ENCODE measurements around the gene KIF22. TPM values are rescaled to one million over a fixed set of nuclear protein-coding genes. Genes with fewer than 3 reads are reported as not detected.

Gene KIF22
- total RNA-seq, 1 experiment from 2014 or later: 155 TPM

- TF ChIP-seq CTCF (IDR thresholded peaks at IDR 0.05 in 2 of 3, conservative IDR thresholded peaks at IDR 0.05 in 1 of 3; ENCODE audit: borderline replicate concordance in 1 of 3, insufficient read depth in 1 of 3, low read depth in 2 of 3, low read length in 2 of 3) (no peak), MAX (IDR thresholded peaks at IDR 0.05) (no peak)
Observed at GRCh38 chr16:29809031-29809747, 18.6 kb downstream of the KIF22 start (continued).

GRCh38 chr16:29809850-29810698, 19.5 kb downstream of the KIF22 start:
- Histone ChIP-seq H3K4me1 (ENCODE audit: control insufficient read depth in 1 of 2, insufficient read depth in 2 of 2, low read length in 2 of 2) (peaks cover 30 to 69% of the 10 kb centered on the region in 2 experiments), H3K9me3 (ENCODE audit: control insufficient read depth in 1 of 2, insufficient read depth in 1 of 2, low read depth in 1 of 2, low read length in 2 of 2) (no peaks in the 10 kb centered on the region), H3K79me2 (ENCODE audit: insufficient read depth, low read length) (peaks cover 35% of the 10 kb centered on the region), H4K20me1 (ENCODE audit: insufficient read depth) (no peaks in the 10 kb centered on the region), H3K27me3 (ENCODE audit: insufficient read depth, low read length) (no peaks in the 10 kb centered on the region), H3K4me3 (replicated peaks in 1 of 2; ENCODE audit: low read depth in 1 of 2, low read length in 2 of 2) (peak overlapping the region in 1 of 2 experiments; percentile 66; a peak in 1 of 4 replicates), H3K9me2 (ENCODE audit: insufficient read depth) (no peaks in the 10 kb centered on the region), H3K4me2 (ENCODE audit: low read length) (peak overlapping the region; percentile 99), H3K36me3 (ENCODE audit: control insufficient read depth in 1 of 2, insufficient read depth in 2 of 2, low read length in 2 of 2) (peaks cover 6 to 17% of the 10 kb centered on the region in 2 experiments; a peak in 3 of 4 replicates), H2AFZ (ENCODE audit: low read depth, low read length, poor library complexity, severe bottlenecking) (no peak overlapping the region), H3K27ac (ENCODE audit: low read depth, low read length) (peak overlapping the region; percentile 90), H3K9ac (ENCODE audit: low read length) (peak overlapping the region; percentile 95)
- ChIA-PET POLR2A (interaction anchor here (1.3 to 1.4 kb wide), 2 partner anchors 16 to 211 kb away, joined by 3 read pairs; no protein-coding TSS in a partner anchor), CTCF (no interaction called here), RAD21 (ENCODE audit: low non-redundant PET in 1 of 2, low total read pairs in 2 of 2, uncharacterized antibody in 2 of 2, unreplicated experiment in 2 of 2) (no interaction called here)
- no peak for ATAC-seq
- no peak for DNase-seq (ENCODE audit: low read depth, low spot score)
- no TSS peak for BruUV-seq (replicated peaks)
- intact Hi-C loops (cut with micrococcal nuclease): no loop called here
- TF ChIP-seq EZH2 (IDR thresholded peaks at IDR 0.05) (no peak), FOSL1 (IDR thresholded peaks at IDR 0.05; ENCODE audit: low read depth) (no peak), YY1 (IDR thresholded peaks at IDR 0.05; ENCODE audit: extremely low read depth, insufficient replicate concordance, low read depth, low read length) (no peak), TCF7L2 (IDR thresholded peaks at IDR 0.05; ENCODE audit: borderline replicate concordance, extremely low read depth, insufficient read depth, insufficient read length) (no peak), ELF1 (IDR thresholded peaks at IDR 0.05; ENCODE audit: borderline replicate concordance, low read depth) (no peak), CTCF (IDR thresholded peaks at IDR 0.05 in 2 of 3, conservative IDR thresholded peaks at IDR 0.05 in 1 of 3; ENCODE audit: borderline replicate concordance in 1 of 3, insufficient read depth in 1 of 3, low read depth in 2 of 3, low read length in 2 of 3) (no peak), POLR2A (IDR thresholded peaks at IDR 0.05; ENCODE audit: borderline replicate concordance, extremely low read depth, insufficient read depth, insufficient read length) (no peak), ATF3 (IDR thresholded peaks at IDR 0.05) (no peak), JUND (IDR thresholded peaks at IDR 0.05) (no peak), REST (IDR thresholded peaks at IDR 0.05; ENCODE audit: low read depth) (no peak)
